Lower leg skin (tissue), 3 donors: ENCODE data around the gene PAN3.

Source experiments
- POLR2A ChIP-seq, 2 donors: fragments of 450-650 bp; IDR thresholded peaks; one replicate each; pipeline ENCODE4 v1.6.1; 2016 to 2017; ENCODE audit warnings: antibody characterized with exemption in 2 of 2, mild to moderate bottlenecking in 1 of 2, moderate library complexity in 1 of 2
- TF ChIP-seq, protein P1 (sequence below), 3 donors: fragments of 450-650 bp; IDR thresholded peaks; one replicate each; pipeline ENCODE4 v1.5.1; 2016; ENCODE audit warnings: antibody characterized with exemption in 3 of 3, mild to moderate bottlenecking in 3 of 3, moderate library complexity in 2 of 3

DNA sequence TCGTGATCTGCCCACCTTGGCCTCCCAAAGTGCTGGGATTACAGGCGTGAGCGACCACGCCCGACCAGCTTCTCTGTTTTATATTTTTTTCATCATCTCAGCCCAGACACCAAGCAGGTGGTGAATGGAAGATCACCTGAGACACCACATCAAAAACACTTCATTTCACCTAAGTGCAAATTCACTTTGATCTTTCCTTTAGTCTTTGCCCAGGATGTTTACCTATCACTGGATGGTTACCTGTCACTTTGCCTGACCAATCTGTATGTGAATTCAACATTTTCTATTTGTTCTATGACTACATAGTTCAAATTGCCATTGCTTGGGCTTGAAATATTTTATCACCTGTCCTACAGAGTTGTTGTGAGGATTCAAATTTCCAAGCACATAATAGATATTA, 65.7 kb downstream of the PAN3 start:
- TF ChIP-seq, protein P1, sequence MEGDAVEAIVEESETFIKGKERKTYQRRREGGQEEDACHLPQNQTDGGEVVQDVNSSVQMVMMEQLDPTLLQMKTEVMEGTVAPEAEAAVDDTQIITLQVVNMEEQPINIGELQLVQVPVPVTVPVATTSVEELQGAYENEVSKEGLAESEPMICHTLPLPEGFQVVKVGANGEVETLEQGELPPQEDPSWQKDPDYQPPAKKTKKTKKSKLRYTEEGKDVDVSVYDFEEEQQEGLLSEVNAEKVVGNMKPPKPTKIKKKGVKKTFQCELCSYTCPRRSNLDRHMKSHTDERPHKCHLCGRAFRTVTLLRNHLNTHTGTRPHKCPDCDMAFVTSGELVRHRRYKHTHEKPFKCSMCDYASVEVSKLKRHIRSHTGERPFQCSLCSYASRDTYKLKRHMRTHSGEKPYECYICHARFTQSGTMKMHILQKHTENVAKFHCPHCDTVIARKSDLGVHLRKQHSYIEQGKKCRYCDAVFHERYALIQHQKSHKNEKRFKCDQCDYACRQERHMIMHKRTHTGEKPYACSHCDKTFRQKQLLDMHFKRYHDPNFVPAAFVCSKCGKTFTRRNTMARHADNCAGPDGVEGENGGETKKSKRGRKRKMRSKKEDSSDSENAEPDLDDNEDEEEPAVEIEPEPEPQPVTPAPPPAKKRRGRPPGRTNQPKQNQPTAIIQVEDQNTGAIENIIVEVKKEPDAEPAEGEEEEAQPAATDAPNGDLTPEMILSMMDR (IDR thresholded peaks at IDR 0.05): no peak
- no peak for TF ChIP-seq POLR2A (IDR thresholded peaks at IDR 0.05)
